GM23338 (cell line): Measurements from ENCODE around the gene MTA3. TPM values are rescaled to one million over a fixed set of nuclear protein-coding genes. Genes with fewer than 3 reads are reported as not detected.
A peak's percentile ranks its signal among the peaks of the same experiment; 100 is the strongest.

Experiments used
- ATAC-seq: fragments of 200-7000 bp; cut with Tn5 transposase; 3 replicates; pipeline ENCODE4 v1.9.1; 2020
- DNase-seq: peaks from one replicate; pipeline ENCODE4 v3.0.0-alpha.2; 2015; ENCODE audit warnings: low spot score
- H2AFZ ChIP-seq: fragments of 200-600 bp; sonication (generic); 2 replicates; pipeline ENCODE4 v1.8.0; 2016; ENCODE audit warnings: antibody characterized with exemption, mild to moderate bottlenecking, moderate library complexity
- H3F3A ChIP-seq: fragments of 200-600 bp; sonication (generic); replicated peaks from 2 replicates; pipeline ENCODE4 v1.8.0; 2017; ENCODE audit warnings: antibody characterized with exemption, mixed run types, low read depth
- H3K27ac ChIP-seq: fragments of 200-600 bp; sonication (generic); 2 replicates; pipeline ENCODE4 v1.6.1; 2016; ENCODE audit warnings: low read depth
- H3K27me3 ChIP-seq: fragments of 200-600 bp; sonication (generic); 2 replicates; pipeline ENCODE4 v1.8.0; 2016; ENCODE audit warnings: mild to moderate bottlenecking, mixed run types, moderate library complexity; ENCODE audit not compliant: insufficient read depth
- H3K36me3 ChIP-seq: fragments of 200-600 bp; sonication (generic); 2 replicates; pipeline ENCODE4 v1.8.0; 2016; ENCODE audit warnings: mild to moderate bottlenecking; ENCODE audit not compliant: insufficient read depth
- H3K4me1 ChIP-seq: fragments of 200-600 bp; sonication (generic); 2 replicates; pipeline ENCODE4 v1.8.0; 2016; ENCODE audit warnings: mild to moderate bottlenecking, moderate library complexity; ENCODE audit not compliant: insufficient read depth
- H3K4me2 ChIP-seq: fragments of 200-600 bp; sonication (generic); 2 replicates; pipeline ENCODE4 v1.7.1; 2017; ENCODE audit warnings: mixed run types
- H3K4me3 ChIP-seq: fragments of 200-600 bp; sonication (generic); 2 replicates; pipeline ENCODE4 v1.6.1; 2016; ENCODE audit warnings: mixed run types
- H3K79me2 ChIP-seq: fragments of 200-600 bp; sonication (generic); replicated peaks from 2 replicates; pipeline ENCODE4 v1.8.0; 2017; ENCODE audit warnings: mild to moderate bottlenecking; ENCODE audit not compliant: insufficient read depth
- H3K9me2 ChIP-seq: fragments of 200-600 bp; sonication (generic); 2 replicates; pipeline ENCODE4 v1.8.0; 2017; ENCODE audit not compliant: insufficient read depth
- H4K20me1 ChIP-seq: fragments of 200-600 bp; sonication (generic); replicated peaks from 2 replicates; pipeline ENCODE4 v1.8.0; 2017; ENCODE audit warnings: mild to moderate bottlenecking; ENCODE audit not compliant: insufficient read depth
- H3K27ac Mint-ChIP-seq: 2 replicates; pipeline ENCODE4 v1.8.0; 2020; ENCODE audit warnings: inconsistent platforms, mild to moderate bottlenecking, moderate library complexity, mixed read lengths
- H3K27me3 Mint-ChIP-seq: 3 replicates; pipeline ENCODE4 v1.8.0; 2022; ENCODE audit warnings: low read depth, mild to moderate bottlenecking, moderate library complexity, mixed read lengths, inconsistent platforms; ENCODE audit not compliant: insufficient read depth, poor library complexity
- H3K36me3 Mint-ChIP-seq: 3 replicates; pipeline ENCODE4 v1.8.0; 2021; ENCODE audit warnings: low read depth, mild to moderate bottlenecking, inconsistent platforms, moderate library complexity, mixed read lengths
- H3K4me1 Mint-ChIP-seq: 3 replicates; pipeline ENCODE4 v1.8.0; 2020; ENCODE audit warnings: mild to moderate bottlenecking, inconsistent platforms, mixed read lengths
- H3K4me3 Mint-ChIP-seq: 3 replicates; pipeline ENCODE4 v1.8.0; 2021; ENCODE audit warnings: moderate library complexity, mild to moderate bottlenecking, inconsistent platforms, mixed read lengths
- H3K9me3 Mint-ChIP-seq: 3 replicates; pipeline ENCODE4 v1.8.0; 2020; ENCODE audit warnings: moderate library complexity, mild to moderate bottlenecking, inconsistent platforms, mixed read lengths
- CREB1 ChIP-seq: fragments of 250-450 bp; sonication (Bioruptor Pico); IDR thresholded peaks from 2 replicates; pipeline ENCODE4 v1.5.0; 2020; ENCODE audit warnings: low read depth, mild to moderate bottlenecking, moderate library complexity
- CTCF ChIP-seq, 2 experiments: fragments of 200-600 bp in 1 of 2; sonication (generic) in 1 of 2; conservative IDR thresholded peaks; 2 replicates each; pipeline versions ENCODE4 v1.5.1 to v1.6.1; 2016 to 2017; ENCODE audit warnings: antibody characterized with exemption in 2 of 2, low read depth in 2 of 2, mild to moderate bottlenecking in 2 of 2, moderate library complexity in 1 of 2
- ETS1 ChIP-seq: IDR thresholded peaks from 2 replicates; pipeline ENCODE4 v1.6.1; 2016; ENCODE audit warnings: antibody characterized with exemption
- EZH2 ChIP-seq: fragments of 200-600 bp; sonication (generic); IDR thresholded peaks from one replicate; pipeline ENCODE4 v1.8.0; 2017; ENCODE audit warnings: antibody characterized with exemption, mild to moderate bottlenecking, low read depth; ENCODE audit not compliant: unreplicated experiment
- EZH2phosphoT487 ChIP-seq: fragments of 200-600 bp; sonication (generic); IDR thresholded peaks from one replicate; pipeline ENCODE4 v1.8.1; 2018; ENCODE audit warnings: antibody characterized with exemption; ENCODE audit not compliant: unreplicated experiment
- JUNB ChIP-seq: IDR thresholded peaks from one replicate; pipeline ENCODE4 v1.6.1; 2016; ENCODE audit warnings: antibody characterized with exemption; ENCODE audit not compliant: unreplicated experiment
- NANOG ChIP-seq: IDR thresholded peaks from 2 replicates; pipeline ENCODE4 v1.6.1; 2016; ENCODE audit warnings: antibody characterized with exemption, borderline replicate concordance
- POLR2AphosphoS5 ChIP-seq: IDR thresholded peaks from 2 replicates; pipeline ENCODE4 v1.6.1; 2016; ENCODE audit warnings: antibody characterized with exemption, low read depth
- STAT1 ChIP-seq: IDR thresholded peaks from one replicate; pipeline ENCODE4 v1.6.1; 2016; ENCODE audit warnings: antibody characterized with exemption; ENCODE audit not compliant: unreplicated experiment
- ZNF114 ChIP-seq: fragments of 250-450 bp; sonication (Bioruptor Pico); IDR thresholded peaks from 2 replicates; pipeline ENCODE4 v1.5.0; 2020; ENCODE audit warnings: mild to moderate bottlenecking, moderate library complexity
- ZNF331 ChIP-seq: fragments of 250-450 bp; sonication (Bioruptor Pico); IDR thresholded peaks from 2 replicates; pipeline ENCODE4 v1.5.0; 2020; ENCODE audit warnings: low read depth, mild to moderate bottlenecking, moderate library complexity
- ZNF462 ChIP-seq: fragments of 250-450 bp; sonication (Bioruptor Pico); IDR thresholded peaks from 2 replicates; pipeline ENCODE4 v1.5.0; 2020; ENCODE audit warnings: mild to moderate bottlenecking, moderate library complexity
- polyA plus RNA-seq: library from polyadenylated mRNA; unstranded; fragments of >200 nt; fragmentation: Nextera tagmentation; extraction: Ambion mirVana; gene quantifications from 2 replicates; pipeline ENCODE4 v1.2.1, GENCODE V29; 2016
- total RNA-seq: library from RNA; depleted of rRNA; stranded (reverse); fragments of >200 nt; shearing (Covaris generic); gene quantifications from 2 replicates; pipeline ENCODE4 v1.2.3, GENCODE V29; 2014
- TF ChIP-seq, protein P1 (sequence below): IDR thresholded peaks from one replicate; pipeline ENCODE4 v1.6.1; 2018; ENCODE audit warnings: antibody characterized with exemption; ENCODE audit not compliant: unreplicated experiment

The MTA3 gene
- total and polyA plus RNA-seq, 2 experiments from 2014 or later = 162 to 208 TPM

DNA sequence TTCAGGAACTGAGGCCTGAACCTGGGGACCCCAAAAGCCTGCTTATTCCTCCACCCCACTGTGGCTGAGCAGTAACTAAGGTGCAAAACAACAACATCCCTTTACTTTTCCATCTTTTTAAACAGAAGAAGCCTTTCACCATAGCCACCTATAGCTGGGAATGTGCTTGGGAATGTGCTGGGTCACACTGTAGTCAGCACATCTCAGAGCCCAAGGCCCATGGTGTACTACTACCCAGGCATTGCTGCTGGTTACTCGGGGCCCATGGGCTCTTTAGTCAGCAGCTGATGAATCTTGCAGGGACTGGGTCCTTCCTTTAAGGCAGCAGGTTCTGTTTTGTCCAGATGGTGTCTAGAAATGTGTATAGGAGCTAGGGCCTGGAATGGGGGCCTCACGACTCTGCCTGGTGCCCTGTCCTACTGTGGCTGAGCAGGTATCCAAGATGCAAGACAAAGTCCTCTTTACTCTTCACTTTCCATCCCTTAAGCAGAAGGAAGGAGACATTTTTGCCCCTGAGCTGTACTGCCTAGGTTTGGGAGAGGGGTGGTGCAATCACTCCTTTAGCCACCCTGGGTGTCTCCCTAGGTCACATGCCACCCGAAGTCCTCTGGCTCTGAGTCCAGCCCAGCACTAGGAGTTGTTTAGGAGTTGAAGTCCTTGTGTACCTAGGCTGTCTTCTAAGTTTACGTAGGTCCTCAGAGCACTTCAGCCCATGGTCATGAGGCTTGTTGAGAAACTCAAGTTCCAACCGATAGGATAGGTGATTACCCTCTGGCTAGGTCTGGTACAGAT lies 125.5 kb downstream of the MTA3 start:
- Mint-ChIP-seq H3K27ac (peak overlapping the region; percentile 93), H3K9me3 (no peaks in the 10 kb centered on the region)
- peaks cover 76% of the 10 kb centered on the region for H3K79me2 ChIP-seq

More for the DNA sequence above, 125.5 kb downstream of the MTA3 start:
- H3K4me1 Mint-ChIP-seq = peaks cover 19% of the 10 kb centered on the region
- Histone ChIP-seq H4K20me1 (peaks cover 14% of the 10 kb centered on the region), H3K27me3 (no peaks in the 10 kb centered on the region), H2AFZ (no peak overlapping the region), H3F3A (no peaks in the 10 kb centered on the region), H3K36me3 (peaks cover 9% of the 10 kb centered on the region; the same call in 1 of the 2 replicates), H3K4me1 (peaks cover 7% of the 10 kb centered on the region; the same call in 1 of the 2 replicates), H3K4me3 (no peak overlapping the region), H3K9me2 (no peaks in the 10 kb centered on the region), H3K27ac (peak overlapping the region; percentile 78; the same call in 1 of the 2 replicates), H3K4me2 (no peak overlapping the region)
- DNase-seq (peak; percentile 35), ATAC-seq (peak; percentile 69)
- no peak overlapping the region for H3K4me3 Mint-ChIP-seq
- H3K27me3 Mint-ChIP-seq = peaks cover 5% of the 10 kb centered on the region
- peaks cover 16% of the 10 kb centered on the region; the same call in 2 of the 3 replicates for H3K36me3 Mint-ChIP-seq
- no peak for TF ChIP-seq ZNF114 (CRISPR knock-in tag)
- no peak for TF ChIP-seq EZH2
- no peak for TF ChIP-seq JUNB
- no peak for TF ChIP-seq STAT1
- TF ChIP-seq NANOG = no peak
- TF ChIP-seq CTCF (conservative IDR thresholded peaks at IDR 0.05; ENCODE audit: low read depth in 2 of 2) = no peak
- no peak for TF ChIP-seq EZH2phosphoT487
- TF ChIP-seq ZNF331 (CRISPR knock-in tag) = no peak
- TF ChIP-seq ZNF462 (CRISPR knock-in tag) = no peak
- TF ChIP-seq ETS1 = no peak
- no peak for TF ChIP-seq CREB1
- TF ChIP-seq, protein P1, sequence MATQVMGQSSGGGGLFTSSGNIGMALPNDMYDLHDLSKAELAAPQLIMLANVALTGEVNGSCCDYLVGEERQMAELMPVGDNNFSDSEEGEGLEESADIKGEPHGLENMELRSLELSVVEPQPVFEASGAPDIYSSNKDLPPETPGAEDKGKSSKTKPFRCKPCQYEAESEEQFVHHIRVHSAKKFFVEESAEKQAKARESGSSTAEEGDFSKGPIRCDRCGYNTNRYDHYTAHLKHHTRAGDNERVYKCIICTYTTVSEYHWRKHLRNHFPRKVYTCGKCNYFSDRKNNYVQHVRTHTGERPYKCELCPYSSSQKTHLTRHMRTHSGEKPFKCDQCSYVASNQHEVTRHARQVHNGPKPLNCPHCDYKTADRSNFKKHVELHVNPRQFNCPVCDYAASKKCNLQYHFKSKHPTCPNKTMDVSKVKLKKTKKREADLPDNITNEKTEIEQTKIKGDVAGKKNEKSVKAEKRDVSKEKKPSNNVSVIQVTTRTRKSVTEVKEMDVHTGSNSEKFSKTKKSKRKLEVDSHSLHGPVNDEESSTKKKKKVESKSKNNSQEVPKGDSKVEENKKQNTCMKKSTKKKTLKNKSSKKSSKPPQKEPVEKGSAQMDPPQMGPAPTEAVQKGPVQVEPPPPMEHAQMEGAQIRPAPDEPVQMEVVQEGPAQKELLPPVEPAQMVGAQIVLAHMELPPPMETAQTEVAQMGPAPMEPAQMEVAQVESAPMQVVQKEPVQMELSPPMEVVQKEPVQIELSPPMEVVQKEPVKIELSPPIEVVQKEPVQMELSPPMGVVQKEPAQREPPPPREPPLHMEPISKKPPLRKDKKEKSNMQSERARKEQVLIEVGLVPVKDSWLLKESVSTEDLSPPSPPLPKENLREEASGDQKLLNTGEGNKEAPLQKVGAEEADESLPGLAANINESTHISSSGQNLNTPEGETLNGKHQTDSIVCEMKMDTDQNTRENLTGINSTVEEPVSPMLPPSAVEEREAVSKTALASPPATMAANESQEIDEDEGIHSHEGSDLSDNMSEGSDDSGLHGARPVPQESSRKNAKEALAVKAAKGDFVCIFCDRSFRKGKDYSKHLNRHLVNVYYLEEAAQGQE = no peak
- no peak for TF ChIP-seq POLR2AphosphoS5
